Ectodermal cell (in vitro differentiated cells): ENCODE measurements around the gene CNGA1.

Experiments
- H3K27ac ChIP-seq: 2 replicates; pipeline ENCODE4 v1.7.0; 2013; ENCODE audit warnings: mild to moderate bottlenecking, low read depth, low read length; ENCODE audit not compliant: insufficient read depth, poor library complexity, severe bottlenecking
- H3K27me3 ChIP-seq: 2 replicates; pipeline ENCODE4 v1.7.0; 2013; ENCODE audit warnings: mild to moderate bottlenecking, low read length; ENCODE audit not compliant: insufficient read depth, control insufficient read depth, poor library complexity, severe bottlenecking
- H3K36me3 ChIP-seq: one replicate; pipeline ENCODE4 v1.7.0; 2013; ENCODE audit warnings: low read length; ENCODE audit not compliant: control insufficient read depth, insufficient read depth
- H3K4me1 ChIP-seq: one replicate; pipeline ENCODE4 v1.7.0; 2013; ENCODE audit warnings: low read length; ENCODE audit not compliant: control insufficient read depth, insufficient read depth
- H3K4me3 ChIP-seq: 2 replicates; pipeline ENCODE4 v1.7.0; 2013; ENCODE audit warnings: low read depth, low read length, control low read depth; ENCODE audit not compliant: insufficient read depth
- H3K9me3 ChIP-seq: 2 replicates; pipeline ENCODE4 v1.7.0; 2013; ENCODE audit warnings: mild to moderate bottlenecking, low read length, moderate library complexity; ENCODE audit not compliant: control insufficient read depth
- WGBS, 2 experiments: methylation state at CpG; one replicate each; pipeline ENCODE4 v1.1.7; 2013; ENCODE audit warnings: missing lambda C conversion rate in 2 of 2; 5-methylcytosine and 5-hydroxymethylcytosine counted together

Gene CNGA1

GRCh38 chr4:48031802-48032525, 15.5 kb upstream of the CNGA1 start:
- no peak overlapping the region for H3K27ac ChIP-seq
- no peaks in the 10 kb centered on the region for H3K36me3 ChIP-seq
- H3K4me3 ChIP-seq = no peak overlapping the region
- H3K9me3 ChIP-seq = no peaks in the 10 kb centered on the region
- H3K27me3 ChIP-seq = no peaks in the 10 kb centered on the region
- peaks cover 6% of the 10 kb centered on the region for H3K4me1 ChIP-seq
- WGBS, 2 experiments = 88 to 94% methylated on average over 12 of the region's 12 CpGs

DNA sequence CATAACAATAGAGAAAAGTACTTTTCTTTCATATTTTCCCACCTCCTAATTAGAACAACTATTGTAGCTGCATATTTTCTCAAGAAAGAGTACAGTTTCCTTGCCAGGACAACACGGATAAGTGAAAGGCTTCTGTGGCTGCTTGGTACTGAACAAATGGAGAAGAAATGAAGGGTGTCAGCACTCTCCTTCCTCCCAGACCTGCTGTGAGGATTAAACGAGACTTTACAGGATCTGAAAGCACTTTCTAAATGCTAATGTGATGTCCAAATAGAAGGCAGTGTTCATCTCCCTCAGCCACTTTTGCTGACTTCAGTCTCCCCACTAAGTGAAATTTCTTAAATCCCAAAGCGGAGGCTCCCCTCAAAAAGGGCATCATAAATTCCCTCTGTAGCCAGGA, 14.0 kb upstream of the CNGA1 start:
- Histone ChIP-seq H3K36me3 (no peaks in the 10 kb centered on the region), H3K27ac (no peak overlapping the region), H3K9me3 (no peaks in the 10 kb centered on the region), H3K27me3 (no peaks in the 10 kb centered on the region), H3K4me1 (peaks cover 6% of the 10 kb centered on the region), H3K4me3 (no peak overlapping the region)
- WGBS, 2 experiments = 20 to 24% methylated on average over 3 of the region's 3 CpGs

DNA sequence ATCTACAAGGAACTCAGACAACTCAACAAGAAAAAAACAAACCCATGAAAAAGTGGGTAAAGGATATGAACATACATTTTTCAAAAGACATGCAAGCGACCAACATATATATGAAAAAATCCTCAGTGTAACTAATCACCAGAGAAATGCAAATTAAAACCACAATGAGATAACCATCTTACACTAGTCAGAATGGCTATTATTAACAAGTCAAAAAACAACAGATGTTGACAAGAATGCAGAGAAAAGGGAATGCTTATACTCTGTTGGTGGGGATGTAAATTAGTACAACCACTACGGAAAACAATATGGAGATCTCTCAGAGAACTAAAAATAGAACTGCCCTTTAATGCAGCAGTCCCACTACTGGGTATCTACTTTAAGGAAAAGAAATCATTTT, 12.2 kb upstream of the CNGA1 start:
- H3K36me3 ChIP-seq = no peaks in the 10 kb centered on the region
- H3K27ac ChIP-seq = no peak overlapping the region
- no peaks in the 10 kb centered on the region for H3K9me3 ChIP-seq
- H3K4me1 ChIP-seq = peaks cover 6% of the 10 kb centered on the region
- 14 to 17% methylated on average over 1 to 2 of the region's 2 CpGs for WGBS, 2 experiments
- no peaks in the 10 kb centered on the region for H3K27me3 ChIP-seq
- no peak overlapping the region for H3K4me3 ChIP-seq

DNA sequence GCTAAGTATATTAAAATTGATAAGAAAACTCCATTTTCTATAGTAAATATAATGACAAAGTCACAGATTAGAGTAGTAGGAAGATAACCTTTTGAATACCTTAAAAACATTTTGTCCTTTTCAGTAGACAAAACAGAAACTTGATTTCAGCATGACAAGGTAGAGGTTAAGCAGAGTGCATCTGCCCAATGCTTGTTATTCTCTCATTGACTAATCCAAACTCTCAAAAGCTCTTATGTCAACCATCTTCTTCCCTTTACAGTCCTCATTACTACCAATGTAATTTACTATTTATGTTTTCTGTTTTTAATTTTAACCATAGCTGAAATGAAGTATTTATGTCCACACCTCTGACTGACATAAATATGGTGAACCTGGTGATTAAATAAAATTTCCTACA, 11.2 kb upstream of the CNGA1 start:
- Histone ChIP-seq H3K27me3 (no peaks in the 10 kb centered on the region), H3K4me3 (no peak overlapping the region), H3K36me3 (no peaks in the 10 kb centered on the region)

GRCh38 chr4:48025005-48025404, 8.5 kb upstream of the CNGA1 start:
- H3K36me3 ChIP-seq = no peaks in the 10 kb centered on the region

More for the DNA sequence above, 11.2 kb upstream of the CNGA1 start:
- H3K9me3 ChIP-seq = no peaks in the 10 kb centered on the region
- no peak overlapping the region for H3K27ac ChIP-seq
- peaks cover 6% of the 10 kb centered on the region for H3K4me1 ChIP-seq

GRCh38 chr4:48024522-48024921, 8.0 kb upstream of the CNGA1 start:
- Histone ChIP-seq H3K27ac (no peak overlapping the region), H3K27me3 (peaks cover under 1% of the 10 kb centered on the region)
- 94 to 96% methylated on average over 4 of the region's 4 CpGs for WGBS, 2 experiments

More at GRCh38 chr4:48025005-48025404, 8.5 kb upstream of the CNGA1 start:
- no peak overlapping the region for H3K4me3 ChIP-seq
- H3K27ac ChIP-seq = no peak overlapping the region
- peaks cover 6% of the 10 kb centered on the region for H3K4me1 ChIP-seq
- no peaks in the 10 kb centered on the region for H3K9me3 ChIP-seq
- WGBS, 2 experiments = 79 to 87% methylated on average over 2 of the region's 2 CpGs
- no peaks in the 10 kb centered on the region for H3K27me3 ChIP-seq

DNA sequence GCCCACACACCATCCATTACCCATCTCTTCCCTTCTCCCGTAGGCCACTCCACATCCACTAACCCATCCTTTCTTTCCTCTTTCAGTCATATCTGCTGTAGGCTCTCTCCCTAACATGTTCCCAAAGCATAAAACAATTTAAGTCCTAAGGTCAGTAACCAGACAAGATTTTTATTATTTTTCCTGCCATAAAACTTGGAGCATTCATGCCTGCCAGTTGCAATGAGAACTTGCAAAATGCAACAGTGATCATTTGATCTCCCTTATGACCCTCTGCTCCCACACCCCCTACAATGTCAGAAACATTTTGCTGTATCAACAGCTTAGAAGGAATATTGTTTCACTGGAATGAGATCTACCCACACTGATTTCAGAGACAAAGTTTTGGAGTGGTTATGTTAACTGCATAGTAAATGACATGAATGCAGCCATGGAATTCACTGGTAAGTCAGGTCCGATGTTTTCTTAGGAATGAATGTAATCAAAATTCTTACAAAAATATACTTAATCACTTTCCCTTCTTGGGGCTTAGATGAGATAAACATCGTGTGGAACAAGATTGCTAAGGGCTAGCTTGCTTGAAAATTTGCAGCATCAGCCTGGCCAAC, 5.8 kb upstream of the CNGA1 start:
- Histone ChIP-seq H3K4me3 (no peak overlapping the region), H3K4me1 (no peaks in the 10 kb centered on the region), H3K9me3 (no peaks in the 10 kb centered on the region), H3K36me3 (no peaks in the 10 kb centered on the region), H3K27me3 (peaks cover 23% of the 10 kb centered on the region), H3K27ac (no peak overlapping the region)
- 91 to 98% methylated on average over 2 to 3 of the region's 3 CpGs for WGBS, 2 experiments

More at GRCh38 chr4:48024522-48024921, 8.0 kb upstream of the CNGA1 start:
- Histone ChIP-seq H3K4me3 (no peak overlapping the region), H3K4me1 (peaks cover 6% of the 10 kb centered on the region), H3K9me3 (no peaks in the 10 kb centered on the region), H3K36me3 (no peaks in the 10 kb centered on the region)

GRCh38 chr4:48021100-48021499, 4.6 kb upstream of the CNGA1 start:
- Histone ChIP-seq H3K27me3 (peaks cover 31% of the 10 kb centered on the region), H3K27ac (no peak overlapping the region), H3K4me1 (no peaks in the 10 kb centered on the region), H3K9me3 (no peaks in the 10 kb centered on the region), H3K36me3 (no peaks in the 10 kb centered on the region), H3K4me3 (no peak overlapping the region)
- WGBS, 2 experiments = 0% methylated on average over 1 of the region's 1 CpG; no CpG with 5 or more reads in 1 of the 2 experiments

- peaks cover 37% of the 10 kb centered on the region for H3K27me3 ChIP-seq
- no peaks in the 10 kb centered on the region for H3K4me1 ChIP-seq
- H3K9me3 ChIP-seq = no peaks in the 10 kb centered on the region
- no peaks in the 10 kb centered on the region for H3K36me3 ChIP-seq
- WGBS, 2 experiments = 80 to 93% methylated on average over 2 of the region's 2 CpGs
- H3K27ac ChIP-seq = no peak overlapping the region
- H3K4me3 ChIP-seq = no peak overlapping the region
Observed at GRCh38 chr4:48018112-48018511, 1.6 kb upstream of the CNGA1 start.

DNA sequence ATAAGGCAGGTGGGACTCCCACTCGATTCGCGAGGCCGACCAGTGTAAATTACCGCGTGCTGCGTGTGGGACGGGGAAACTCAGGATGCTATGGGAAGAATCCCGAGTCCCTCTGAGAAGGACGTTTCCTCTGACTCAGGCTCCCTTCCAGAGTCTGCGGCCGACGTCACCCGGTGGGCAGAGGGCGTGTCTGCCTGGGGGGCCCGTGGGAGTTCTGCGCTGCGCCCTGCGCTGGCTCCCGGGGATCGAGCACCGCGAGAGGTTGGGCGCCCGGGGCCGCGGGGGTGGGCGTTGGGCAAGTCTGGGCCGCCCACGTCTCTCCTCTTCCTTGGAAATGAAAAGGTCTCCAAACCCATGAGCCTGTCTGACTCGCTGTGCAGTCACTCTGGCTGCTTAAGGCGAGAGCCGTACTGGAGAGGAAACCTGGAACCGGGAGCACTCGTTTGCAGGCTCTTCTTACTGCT, 659 bp upstream of the CNGA1 start:
- 1% methylated on average over 35 of the region's 35 CpGs for WGBS, 2 experiments
- H3K27me3 ChIP-seq = peaks cover 37% of the 10 kb centered on the region
- H3K27ac ChIP-seq = no peak overlapping the region
- H3K4me1 ChIP-seq = no peaks in the 10 kb centered on the region
- no peaks in the 10 kb centered on the region for H3K9me3 ChIP-seq
- H3K36me3 ChIP-seq = no peaks in the 10 kb centered on the region
- peak overlapping the region; percentile 55 for H3K4me3 ChIP-seq
